IPS-18a (cell line): Measurements from ENCODE around the gene BSN.
"Not testable (repeated sequence)": the region's sequence is repeated elsewhere in the genome, so short reads cannot be mapped to it uniquely, and the experiment has no call there.

ENCODE experiments used
- H3K27ac ChIP-seq: one replicate; pipeline ENCODE4 v1.5.1; 2013; ENCODE audit warnings: low read length
- H3K27me3 ChIP-seq: one replicate; pipeline ENCODE4 v1.6.1; 2013; ENCODE audit warnings: mild to moderate bottlenecking, low read length; ENCODE audit not compliant: control insufficient read depth, insufficient read depth
- H3K36me3 ChIP-seq: one replicate; pipeline ENCODE4 v1.6.1; 2013; ENCODE audit warnings: low read depth, low read length; ENCODE audit not compliant: control insufficient read depth
- H3K4me1 ChIP-seq: one replicate; pipeline ENCODE4 v1.6.1; 2013; ENCODE audit warnings: low read depth, low read length; ENCODE audit not compliant: control insufficient read depth
- H3K4me3 ChIP-seq: one replicate; pipeline ENCODE4 v1.5.1; 2013; ENCODE audit warnings: low read length
- H3K9ac ChIP-seq: one replicate; pipeline ENCODE4 v1.6.1; 2013; ENCODE audit warnings: mild to moderate bottlenecking, low read length, moderate library complexity
- H3K9me3 ChIP-seq: one replicate; pipeline ENCODE4 v1.6.1; 2013; ENCODE audit warnings: low read depth, low read length; ENCODE audit not compliant: control insufficient read depth

The BSN gene

DNA sequence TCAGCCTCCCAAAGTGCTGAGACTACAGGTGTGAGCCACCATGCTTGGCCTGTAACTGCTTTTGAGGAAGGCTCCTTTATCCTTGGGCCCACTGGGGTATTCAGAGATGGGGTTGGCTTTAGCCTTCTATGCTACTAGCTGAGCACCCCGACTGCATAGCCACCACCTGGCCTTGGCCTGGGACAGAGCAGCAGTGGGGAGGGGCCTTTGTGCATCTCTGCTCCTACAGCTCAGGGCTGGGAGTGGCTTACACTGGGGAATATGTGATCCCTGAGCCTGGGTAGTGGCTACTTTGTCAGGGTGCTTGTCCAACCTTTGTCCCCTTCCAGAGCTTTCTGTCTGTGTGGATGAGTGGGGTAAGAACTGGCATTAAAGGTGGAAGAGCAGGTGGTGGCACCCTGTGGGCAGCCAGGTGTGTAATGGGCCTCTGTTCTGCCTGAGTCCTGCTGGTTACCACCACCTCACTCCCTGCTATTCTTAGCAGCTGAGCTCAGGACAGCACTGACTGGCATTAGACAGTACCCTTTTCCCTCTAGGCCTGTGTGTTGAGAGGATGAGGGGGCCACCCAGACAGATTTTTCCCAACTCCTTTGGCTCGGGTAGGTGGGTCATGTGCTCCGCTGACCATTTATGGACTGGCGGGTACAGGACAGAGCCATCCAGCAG is 141.2 kb downstream of the BSN start:
- H3K4me3 ChIP-seq, H3K9me3 ChIP-seq, H3K36me3 ChIP-seq, H3K27me3 ChIP-seq, H3K4me1 ChIP-seq, H3K27ac ChIP-seq, H3K9ac ChIP-seq: not testable (repeated sequence)

DNA sequence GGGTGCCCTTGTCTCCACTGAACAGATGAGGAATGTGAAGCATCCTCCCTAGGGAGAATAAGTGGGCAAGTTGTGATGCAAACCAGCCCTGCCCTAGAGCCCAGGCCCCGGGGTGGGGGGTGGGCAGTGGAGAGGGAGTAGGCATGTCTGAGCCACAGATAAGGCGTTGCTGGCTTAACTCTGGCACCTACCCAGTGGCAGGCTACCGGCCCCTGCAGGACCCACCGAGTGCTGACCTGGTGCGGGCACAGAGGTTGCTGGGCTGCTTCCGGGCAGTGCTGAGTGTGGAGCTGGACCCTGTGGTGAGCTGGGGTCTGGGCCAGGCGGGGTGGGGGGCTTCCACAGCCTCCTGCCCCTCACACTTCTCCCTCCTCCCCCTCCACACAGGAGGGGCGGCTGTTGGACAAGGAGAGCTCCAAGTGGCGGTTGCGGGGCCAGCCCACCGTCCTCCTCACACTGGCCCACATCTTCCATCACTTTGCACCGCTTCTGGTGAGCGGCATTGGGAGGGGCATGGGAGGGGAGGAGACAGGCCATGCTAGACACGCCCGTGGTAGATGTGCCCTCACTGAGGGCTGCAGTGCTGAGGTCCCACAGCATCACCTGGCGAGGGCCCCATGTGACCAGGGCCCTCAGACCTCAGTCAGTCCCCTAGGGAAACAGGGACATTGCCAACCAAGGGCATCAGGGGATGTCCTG is 145.2 kb downstream of the BSN start:
- no peaks in the 10 kb centered on the region for H3K36me3 ChIP-seq
- H3K4me1 ChIP-seq: no peaks in the 10 kb centered on the region
- H3K27ac ChIP-seq: no peak overlapping the region
- H3K9me3 ChIP-seq: no peaks in the 10 kb centered on the region
- H3K4me3 ChIP-seq: no peak overlapping the region
- no peaks in the 10 kb centered on the region for H3K27me3 ChIP-seq
- no peak overlapping the region for H3K9ac ChIP-seq

DNA sequence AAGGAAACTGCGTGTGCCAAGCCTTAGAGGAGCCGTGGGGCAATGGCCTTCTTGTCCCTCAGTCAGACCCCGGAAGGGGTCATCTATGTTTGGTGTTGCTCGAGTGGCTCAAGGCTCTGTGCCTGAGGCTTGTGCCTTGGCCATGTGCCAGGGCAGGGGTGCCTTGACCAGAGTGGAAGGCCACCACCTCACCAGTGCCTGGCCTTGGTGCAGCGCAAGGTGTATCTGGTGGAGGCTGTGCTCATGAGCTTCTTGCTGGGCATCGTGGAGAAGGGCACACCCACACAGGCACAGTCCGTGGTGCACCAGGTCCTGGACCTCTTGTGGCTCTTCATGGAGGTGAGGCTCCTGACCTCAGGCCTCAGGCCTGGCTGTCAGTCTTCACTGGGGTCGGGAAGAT is 145.7 kb downstream of the BSN start:
- no peak overlapping the region for H3K9ac ChIP-seq
- H3K9me3 ChIP-seq: no peaks in the 10 kb centered on the region
- H3K4me3 ChIP-seq: no peak overlapping the region
- no peaks in the 10 kb centered on the region for H3K36me3 ChIP-seq
- no peaks in the 10 kb centered on the region for H3K4me1 ChIP-seq
- H3K27ac ChIP-seq: no peak overlapping the region
- no peaks in the 10 kb centered on the region for H3K27me3 ChIP-seq

DNA sequence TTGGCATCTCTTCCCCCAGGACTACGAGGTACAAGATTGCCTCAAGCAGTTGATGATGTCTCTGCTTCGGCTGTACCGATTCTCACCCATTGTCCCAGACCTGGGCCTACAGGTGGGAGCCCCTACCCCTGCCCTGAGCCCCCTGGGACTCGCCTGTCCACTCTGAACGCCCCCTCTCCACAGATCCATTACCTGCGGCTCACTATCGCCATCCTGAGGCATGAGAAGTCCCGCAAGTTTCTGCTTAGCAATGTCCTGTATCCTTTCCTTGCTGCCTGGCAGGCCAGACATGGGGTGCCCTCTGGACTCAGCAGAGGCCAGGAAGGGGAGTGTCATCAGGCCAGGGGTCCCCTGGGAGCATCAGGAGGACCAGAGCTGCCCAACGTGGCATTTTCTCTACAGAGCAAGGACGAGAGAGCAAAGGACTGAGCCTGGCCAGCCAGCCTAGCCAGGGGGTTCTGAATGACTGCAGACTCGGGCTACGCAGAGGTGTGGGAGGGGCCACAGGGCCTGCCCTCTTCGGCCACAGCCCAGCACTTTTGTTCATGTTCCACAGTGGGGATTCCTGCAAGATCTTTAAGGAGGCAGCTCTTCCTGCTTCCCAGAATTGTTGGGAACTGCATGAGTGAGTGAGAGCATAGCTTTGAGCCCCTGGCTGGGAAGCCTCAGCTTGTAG is 146.3 kb downstream of the BSN start:
- Histone ChIP-seq H3K36me3 (peaks cover 5% of the 10 kb centered on the region), H3K27me3 (no peaks in the 10 kb centered on the region), H3K4me1 (no peaks in the 10 kb centered on the region), H3K9me3 (no peaks in the 10 kb centered on the region), H3K4me3 (no peak overlapping the region), H3K9ac (no peak overlapping the region), H3K27ac (no peak overlapping the region)

DNA sequence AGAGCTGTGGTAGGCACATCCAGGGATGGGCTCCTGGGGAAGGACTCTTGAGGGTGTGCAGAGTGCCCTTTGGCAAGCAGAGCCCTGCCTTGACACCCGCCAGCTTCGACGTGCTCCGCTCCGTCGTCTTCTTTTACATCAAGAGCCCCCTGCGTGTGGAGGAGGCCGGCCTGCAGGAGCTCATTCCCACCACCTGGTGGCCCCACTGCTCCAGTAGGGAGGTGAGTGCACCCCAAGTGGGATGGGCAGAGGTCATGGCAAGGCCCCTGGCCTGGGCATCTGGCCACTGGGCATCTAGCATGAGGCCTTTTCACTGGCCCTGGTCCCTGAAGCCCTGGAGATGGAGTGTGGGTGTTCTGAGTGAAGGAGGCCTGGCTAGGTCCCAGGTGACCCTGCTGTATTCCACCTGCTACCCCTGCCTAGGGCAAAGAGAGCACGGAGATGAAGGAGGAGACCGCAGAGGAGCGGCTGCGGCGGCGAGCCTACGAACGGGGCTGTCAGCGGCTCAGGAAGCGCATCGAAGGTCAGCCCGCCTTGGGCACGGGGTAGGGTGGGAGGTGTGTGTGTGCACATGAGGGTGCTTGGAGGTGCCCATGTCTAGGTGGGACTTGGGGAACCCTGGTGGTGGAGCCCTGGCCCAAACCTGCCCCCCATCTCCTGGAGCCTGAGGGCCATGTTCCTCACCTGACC is 147.3 kb downstream of the BSN start:
- no peak overlapping the region for H3K27ac ChIP-seq
- H3K27me3 ChIP-seq: no peaks in the 10 kb centered on the region
- H3K9me3 ChIP-seq: no peaks in the 10 kb centered on the region
- no peak overlapping the region for H3K9ac ChIP-seq
- no peaks in the 10 kb centered on the region for H3K4me1 ChIP-seq
- H3K4me3 ChIP-seq: no peak overlapping the region
- H3K36me3 ChIP-seq: peaks cover 8% of the 10 kb centered on the region

DNA sequence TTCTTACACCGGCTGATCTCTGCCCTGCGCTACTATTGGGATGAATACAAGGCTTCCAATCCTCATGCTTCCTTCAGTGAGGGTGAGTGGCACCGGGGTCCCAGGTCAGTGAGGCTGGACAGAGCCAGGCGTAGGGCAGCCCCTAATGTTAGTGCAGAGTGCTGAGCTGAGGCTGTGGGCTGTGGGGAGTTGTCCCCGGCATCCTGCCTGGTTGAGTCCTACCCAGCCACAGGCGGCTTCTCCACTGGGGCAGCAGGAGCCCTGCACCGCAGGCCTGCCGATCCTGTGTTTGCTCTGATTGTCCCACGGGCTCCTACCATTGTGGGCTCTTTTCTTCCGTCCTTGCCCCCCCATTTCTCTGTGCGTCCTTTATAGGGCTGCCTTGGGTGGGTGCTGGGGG is 148.4 kb downstream of the BSN start:
- Histone ChIP-seq H3K36me3 (peaks cover 8% of the 10 kb centered on the region), H3K27ac (no peak overlapping the region), H3K9me3 (no peaks in the 10 kb centered on the region)

DNA sequence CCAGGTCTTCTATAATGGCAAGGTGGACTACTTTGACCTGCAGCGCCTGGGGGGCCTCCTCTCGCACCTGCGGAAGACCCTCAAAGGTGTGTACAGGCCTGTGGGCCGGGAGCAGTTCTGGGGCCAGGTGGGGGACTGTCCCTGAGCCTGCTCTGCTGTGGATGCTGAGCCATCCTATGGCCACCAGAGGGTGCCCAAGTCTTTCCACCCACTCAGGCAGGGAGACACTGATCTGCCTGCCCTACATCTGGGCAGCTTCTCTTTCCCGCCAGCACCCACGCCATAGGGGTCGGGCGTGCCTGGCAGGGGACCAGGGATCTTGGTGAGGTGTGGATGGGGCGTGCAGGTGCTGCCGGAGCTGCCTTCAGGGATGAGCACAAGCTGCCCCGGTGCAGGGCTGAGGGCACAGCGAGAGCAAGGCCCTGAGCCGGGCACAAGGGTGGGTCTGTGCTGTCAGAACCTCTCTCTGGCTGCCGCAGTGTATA is 149.2 kb downstream of the BSN start:
- Histone ChIP-seq H3K9me3 (no peaks in the 10 kb centered on the region), H3K27ac (no peak overlapping the region), H3K9ac (no peak overlapping the region), H3K4me1 (no peaks in the 10 kb centered on the region), H3K4me3 (no peak overlapping the region), H3K27me3 (no peaks in the 10 kb centered on the region), H3K36me3 (peaks cover 8% of the 10 kb centered on the region)

More for the DNA sequence above, 148.4 kb downstream of the BSN start:
- Histone ChIP-seq H3K27me3 (no peaks in the 10 kb centered on the region), H3K4me3 (no peak overlapping the region), H3K9ac (no peak overlapping the region), H3K4me1 (no peaks in the 10 kb centered on the region)

DNA sequence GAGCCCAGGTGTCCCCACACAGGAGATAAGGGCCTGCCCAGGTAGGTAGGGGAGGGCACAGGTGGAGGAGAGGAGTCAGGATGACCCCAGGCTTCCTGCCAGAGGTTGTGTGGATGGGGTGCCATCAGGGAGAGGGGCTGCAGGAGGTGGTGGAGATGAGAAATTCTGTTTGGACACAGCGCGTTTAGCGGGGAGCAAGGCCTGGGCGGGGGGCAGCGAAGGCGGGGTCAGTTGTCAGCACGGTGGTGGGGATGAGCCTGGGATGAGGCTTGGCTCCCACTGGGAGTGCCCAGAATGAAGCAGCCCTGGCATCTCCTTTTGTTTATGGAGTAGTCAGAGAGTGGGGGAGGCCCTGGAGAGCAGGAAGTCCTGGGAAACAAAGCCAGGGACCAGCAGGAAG is 149.7 kb downstream of the BSN start:
- H3K27ac ChIP-seq: no peak overlapping the region
- no peak overlapping the region for H3K4me3 ChIP-seq
- H3K4me1 ChIP-seq: no peaks in the 10 kb centered on the region
- peaks cover 8% of the 10 kb centered on the region for H3K36me3 ChIP-seq
- no peak overlapping the region for H3K9ac ChIP-seq
- no peaks in the 10 kb centered on the region for H3K9me3 ChIP-seq
- no peaks in the 10 kb centered on the region for H3K27me3 ChIP-seq

DNA sequence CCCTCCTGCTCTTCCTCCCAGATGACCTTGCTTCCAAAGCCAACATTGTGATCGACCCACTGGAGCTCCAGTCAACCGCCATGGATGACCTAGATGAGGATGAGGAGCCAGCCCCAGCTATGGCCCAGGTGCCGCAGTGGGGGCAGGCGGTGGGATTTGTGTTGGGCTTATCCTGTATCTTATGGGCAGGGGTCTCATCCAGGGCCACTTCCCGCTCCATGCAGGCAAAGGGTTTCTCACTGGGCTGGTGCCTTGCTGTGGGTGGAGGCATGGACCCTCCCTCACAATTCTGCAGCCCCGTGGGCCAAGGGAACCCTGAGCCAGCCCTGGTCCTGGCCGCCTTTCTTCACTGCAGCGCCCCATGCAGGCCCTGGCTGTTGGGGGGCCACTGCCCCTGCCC is 150.4 kb downstream of the BSN start:
- Histone ChIP-seq H3K36me3 (peaks cover 8% of the 10 kb centered on the region), H3K27me3 (no peaks in the 10 kb centered on the region), H3K9ac (no peak overlapping the region), H3K9me3 (no peaks in the 10 kb centered on the region), H3K27ac (no peak overlapping the region), H3K4me3 (no peak overlapping the region), H3K4me1 (no peaks in the 10 kb centered on the region)

DNA sequence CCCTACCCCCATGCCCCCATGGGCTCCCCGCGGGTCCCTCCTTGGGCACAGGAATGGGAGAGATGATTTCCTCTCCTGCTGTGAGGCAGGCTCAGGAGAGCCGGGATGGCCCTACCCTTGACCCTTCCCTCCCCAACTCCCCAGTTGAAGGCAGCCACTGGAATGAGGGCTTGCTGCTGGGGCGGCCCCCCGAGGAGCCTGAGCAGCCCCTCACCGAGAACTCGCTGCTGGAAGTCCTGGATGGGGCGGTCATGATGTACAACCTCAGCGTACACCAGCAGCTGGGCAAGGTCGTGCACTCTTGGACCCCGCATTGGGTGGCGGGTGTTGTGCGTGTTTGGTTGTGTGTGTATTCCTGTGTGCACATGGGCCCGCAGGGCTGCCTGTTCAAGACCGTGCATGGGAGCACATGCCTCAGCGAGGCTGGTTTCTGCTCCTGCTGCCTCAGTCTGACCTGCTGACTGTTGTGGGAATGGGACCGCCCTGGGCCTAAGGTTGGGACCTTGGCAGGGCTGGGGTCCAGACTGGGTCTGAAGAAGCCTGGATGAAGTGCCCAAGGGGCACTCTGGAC is 151.2 kb downstream of the BSN start:
- no peak overlapping the region for H3K27ac ChIP-seq
- H3K36me3 ChIP-seq: peaks cover 8% of the 10 kb centered on the region
- H3K9ac ChIP-seq: no peak overlapping the region
- H3K9me3 ChIP-seq: no peaks in the 10 kb centered on the region
- no peaks in the 10 kb centered on the region for H3K4me1 ChIP-seq
- H3K4me3 ChIP-seq: no peak overlapping the region
- H3K27me3 ChIP-seq: no peaks in the 10 kb centered on the region

DNA sequence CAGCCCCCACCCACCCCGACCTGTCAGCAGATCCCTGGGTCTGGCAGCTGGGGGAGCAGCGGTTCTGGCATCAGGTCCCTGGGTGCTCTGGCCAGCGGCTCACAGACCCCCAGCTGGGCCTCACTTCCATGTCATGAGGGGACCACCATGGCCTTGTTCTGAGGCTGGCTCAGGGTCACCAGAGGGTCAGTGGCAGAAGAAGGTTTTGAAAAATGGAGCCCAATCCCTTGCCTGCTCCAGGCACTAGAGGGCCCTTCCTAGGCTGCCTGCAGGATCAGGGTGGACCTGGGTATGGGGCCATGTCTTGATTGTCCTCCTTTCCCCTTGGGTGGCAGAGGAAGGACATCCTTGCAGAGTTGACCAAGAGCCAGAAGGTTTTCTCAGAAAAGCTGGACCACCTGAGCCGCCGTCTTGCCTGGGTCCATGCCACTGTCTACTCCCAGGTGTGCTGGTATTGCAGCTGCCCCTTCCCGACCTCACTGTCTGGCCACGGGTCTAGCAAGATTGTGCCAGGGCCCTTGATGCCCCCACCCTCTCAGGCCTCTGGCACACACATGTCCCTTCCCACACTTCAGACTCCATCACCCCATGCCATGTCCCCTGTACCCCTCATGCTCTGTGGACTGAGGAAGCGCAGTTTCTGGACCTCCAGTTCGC is 152.3 kb downstream of the BSN start:
- H3K27me3 ChIP-seq: no peaks in the 10 kb centered on the region

More for the DNA sequence above, 152.3 kb downstream of the BSN start:
- H3K36me3 ChIP-seq: peaks cover 8% of the 10 kb centered on the region
- no peak overlapping the region for H3K9ac ChIP-seq
- H3K4me3 ChIP-seq: no peak overlapping the region
- H3K27ac ChIP-seq: no peak overlapping the region
- H3K9me3 ChIP-seq: no peaks in the 10 kb centered on the region
- H3K4me1 ChIP-seq: no peaks in the 10 kb centered on the region
